HFFc6 (cell line): ENCODE data around the gene NAV2. TPM values are rescaled to one million over a fixed set of nuclear protein-coding genes. Genes with fewer than 3 reads are reported as not detected.

Source experiments
- DNase-seq: peaks from one replicate; pipeline ENCODE4 v3.0.0-alpha.2; 2018
- H3K27ac Mint-ChIP-seq: 2 replicates; pipeline ENCODE4 v1.8.0; 2020; ENCODE audit warnings: mild to moderate bottlenecking, mixed read lengths
- H3K27me3 Mint-ChIP-seq: 2 replicates; pipeline ENCODE4 v1.8.0; 2021; ENCODE audit warnings: mild to moderate bottlenecking, moderate library complexity, mixed read lengths; ENCODE audit not compliant: insufficient read depth
- H3K36me3 Mint-ChIP-seq: 2 replicates; pipeline ENCODE4 v1.8.0; 2021; ENCODE audit warnings: low read depth, mixed read lengths
- H3K4me1 Mint-ChIP-seq: 2 replicates; pipeline ENCODE4 v1.8.0; 2020; ENCODE audit warnings: low read depth, mixed read lengths
- H3K4me3 Mint-ChIP-seq: 2 replicates; pipeline ENCODE4 v1.8.0; 2020; ENCODE audit warnings: mild to moderate bottlenecking, moderate library complexity, mixed read lengths
- H3K9me3 Mint-ChIP-seq: 2 replicates; pipeline ENCODE4 v1.8.0; 2020; ENCODE audit warnings: mild to moderate bottlenecking, mixed read lengths
- CTCF ChIP-seq: fragments of 200-600 bp; sonication (generic); IDR thresholded peaks from 2 replicates; pipeline ENCODE4 v1.5.0; 2021; ENCODE audit warnings: antibody characterized with exemption, mild to moderate bottlenecking
- total RNA-seq, 6 experiments: library from RNA; stranded (reverse); fragmentation: NEBNext Ultra II Directional; extraction: Animal tissue kit (Norgen Biotek cat#: 25700); gene quantifications; 2 replicates in 1 of 6; 3 replicates in 5 of 6; pipeline ENCODE4 v1.2.3, GENCODE V29; 2021

Gene NAV2
- total RNA-seq, 6 experiments from 2014 or later = 12.4 to 34.9 (median 31.8) TPM

GRCh38 chr11:19939415-19939929 lies 226.8 kb downstream of the NAV2 start:
- Mint-ChIP-seq H3K4me1 (peaks cover 29% of the 10 kb centered on the region), H3K27ac (no peak overlapping the region), H3K27me3 (peaks cover 6% of the 10 kb centered on the region), H3K9me3 (no peaks in the 10 kb centered on the region), H3K36me3 (peaks cover 16% of the 10 kb centered on the region; the same call in 1 of the 2 replicates), H3K4me3 (no peak overlapping the region)
- TF ChIP-seq CTCF = no peak
- DNase-seq = no peak

GRCh38 chr11:19940831-19941230 lies 228.2 kb downstream of the NAV2 start:
- Mint-ChIP-seq H3K27ac (no peak overlapping the region), H3K4me3 (no peak overlapping the region), H3K9me3 (no peaks in the 10 kb centered on the region), H3K4me1 (peaks cover 17% of the 10 kb centered on the region), H3K27me3 (peaks cover 9% of the 10 kb centered on the region), H3K36me3 (peaks cover 20% of the 10 kb centered on the region; the same call in 1 of the 2 replicates)
- DNase-seq = no peak
- TF ChIP-seq CTCF = no peak

GRCh38 chr11:19946681-19947080 lies 234.0 kb downstream of the NAV2 start:
- Mint-ChIP-seq H3K27me3 (peaks cover 7% of the 10 kb centered on the region), H3K4me3 (no peak overlapping the region), H3K4me1 (peaks cover 10% of the 10 kb centered on the region), H3K36me3 (peaks cover 28% of the 10 kb centered on the region; the same call in 1 of the 2 replicates), H3K27ac (no peak overlapping the region), H3K9me3 (no peaks in the 10 kb centered on the region)
- no peak for DNase-seq
- no peak for TF ChIP-seq CTCF

- Mint-ChIP-seq H3K4me3 (no peak overlapping the region), H3K27ac (no peak overlapping the region), H3K36me3 (peaks cover 22% of the 10 kb centered on the region; the same call in 1 of the 2 replicates), H3K27me3 (peaks cover 7% of the 10 kb centered on the region), H3K4me1 (peaks cover 20% of the 10 kb centered on the region), H3K9me3 (no peaks in the 10 kb centered on the region)
- DNase-seq = no peak
- TF ChIP-seq CTCF = no peak
Measured at GRCh38 chr11:19947537-19948114, 235.0 kb downstream of the NAV2 start.

- no peak overlapping the region for H3K4me3 Mint-ChIP-seq
- no peaks in the 10 kb centered on the region for H3K9me3 Mint-ChIP-seq
- H3K4me1 Mint-ChIP-seq = peaks cover 39% of the 10 kb centered on the region
- H3K27me3 Mint-ChIP-seq = peaks cover 3% of the 10 kb centered on the region
- peaks cover 22% of the 10 kb centered on the region; the same call in 1 of the 2 replicates for H3K36me3 Mint-ChIP-seq
- TF ChIP-seq CTCF = no peak
- no peak for DNase-seq
- H3K27ac Mint-ChIP-seq = no peak overlapping the region
Measured at GRCh38 chr11:19949606-19950005, 237.0 kb downstream of the NAV2 start.
